H1 (cell line): Measurements from ENCODE around the gene PTPRT. TPM values are rescaled to one million over a fixed set of nuclear protein-coding genes. Genes with fewer than 3 reads are reported as not detected.

Experiments
- CTCF ChIA-PET: fragments of 300-600 bp; sonication (Branson Sonifier 250); formaldehyde crosslinking; loops from one replicate; lab custom pipeline; 2021; ENCODE audit not compliant: partially characterized antibody; lab: Charles Lee
- POLR2A ChIA-PET: fragments of 300-600 bp; sonication (Branson Sonifier 250); formaldehyde crosslinking; loops from one replicate; lab custom pipeline; 2021; ENCODE audit warnings: inconsistent platforms; ENCODE audit not compliant: partially characterized antibody; lab: Charles Lee
- DNase-seq, 2 experiments: peaks; one replicate each; pipeline versions ENCODE4 v3.0.0 to v3.0.0-alpha.2; 2010 to 2022; ENCODE audit warnings: low spot score in 2 of 2, low read depth in 1 of 2, mixed read lengths in 1 of 2
- FAIRE-seq: peaks from 2 replicates; lab custom pipeline; 2011; peaks lifted over from hg19 to GRCh38; lab: Jason Lieb, UNC
- H2AFZ ChIP-seq: 2 replicates; pipeline ENCODE4 v1.8.1; 2012; ENCODE audit warnings: low read length, inconsistent platforms
- H2AK5ac ChIP-seq: 2 replicates; pipeline ENCODE4 v1.6.1; 2013; ENCODE audit warnings: low read depth, low read length
- H2BK120ac ChIP-seq: replicated peaks from 2 replicates; pipeline ENCODE3; 2013; ENCODE audit warnings: low read depth, low read length, inconsistent platforms
- H2BK12ac ChIP-seq: 2 replicates; pipeline ENCODE4 v1.6.1; 2013; ENCODE audit warnings: low read depth, low read length
- H2BK15ac ChIP-seq: 2 replicates; pipeline ENCODE4 v1.6.1; 2013; ENCODE audit warnings: low read length
- H2BK20ac ChIP-seq: 2 replicates; pipeline ENCODE4 v1.6.1; 2013; ENCODE audit warnings: low read length
- H2BK5ac ChIP-seq: 2 replicates; pipeline ENCODE4 v1.6.1; 2013; ENCODE audit warnings: low read depth, low read length
- H3K14ac ChIP-seq: 2 replicates; pipeline ENCODE4 v1.6.1; 2013; ENCODE audit warnings: inconsistent platforms; ENCODE audit not compliant: insufficient read length
- H3K18ac ChIP-seq: 2 replicates; pipeline ENCODE4 v1.6.1; 2013; ENCODE audit warnings: low read length; ENCODE audit errors: extremely low read depth
- H3K23ac ChIP-seq: 2 replicates; pipeline ENCODE4 v1.6.1; 2013; ENCODE audit warnings: inconsistent platforms; ENCODE audit not compliant: insufficient read length
- H3K23me2 ChIP-seq: 2 replicates; pipeline ENCODE4 v1.6.1; 2013; ENCODE audit warnings: low read depth, low read length
- H3K27ac ChIP-seq: 2 replicates; pipeline ENCODE4 v1.6.1; 2011; ENCODE audit warnings: low read depth, low read length, inconsistent platforms
- H3K27me3 ChIP-seq, 4 experiments: replicated peaks in 1 of 4; 1 replicate in 1 of 4; 2 replicates in 3 of 4; pipeline versions ENCODE4 v1.6.1 to v1.8.1; 2011 to 2013; ENCODE audit warnings: low read length in 3 of 4, mild to moderate bottlenecking in 3 of 4, inconsistent platforms in 2 of 4, mixed read lengths in 2 of 4, moderate library complexity in 1 of 4; ENCODE audit not compliant: control insufficient read depth in 3 of 4, insufficient read depth in 3 of 4; ENCODE audit errors: extremely low read depth in 1 of 4
- H3K36me3 ChIP-seq, 4 experiments: 2 replicates each; pipeline versions ENCODE4 v1.6.1 to v1.8.1; 2011 to 2013; ENCODE audit warnings: mild to moderate bottlenecking in 4 of 4, low read length in 3 of 4, moderate library complexity in 2 of 4, control low read depth in 1 of 4, inconsistent platforms in 1 of 4; ENCODE audit not compliant: insufficient read depth in 4 of 4, control insufficient read depth in 2 of 4
- H3K4ac ChIP-seq: replicated peaks from 2 replicates; pipeline ENCODE3; 2013; ENCODE audit warnings: low read length, low read depth, mixed read lengths, inconsistent platforms; ENCODE audit not compliant: insufficient read length
- H3K4me1 ChIP-seq, 4 experiments: replicated peaks in 1 of 4; 1 replicate in 1 of 4; 2 replicates in 3 of 4; pipeline versions ENCODE4 v1.6.1 to v1.8.1; 2011 to 2013; ENCODE audit warnings: low read length in 3 of 4, inconsistent platforms in 2 of 4, mixed read lengths in 1 of 4; ENCODE audit not compliant: insufficient read depth in 4 of 4, control insufficient read depth in 3 of 4
- H3K4me2 ChIP-seq, 2 experiments: 2 replicates each; pipeline versions ENCODE4 v1.6.1 to v1.8.1; 2011 to 2013; ENCODE audit warnings: low read depth in 2 of 2, low read length in 2 of 2, control low read depth in 1 of 2, inconsistent platforms in 1 of 2, mild to moderate bottlenecking in 1 of 2; ENCODE audit not compliant: insufficient read depth in 1 of 2
- H3K4me3 ChIP-seq, 4 experiments: fragments of 200-600, 300-600 bp in 1 of 4; sonication (generic), shearing (Covaris generic), sonication (Bioruptor Twin) in 1 of 4; 2 replicates each; pipeline versions ENCODE4 v1.5.1 to v1.8.1; 2011 to 2016; ENCODE audit warnings: low read length in 4 of 4, low read depth in 3 of 4, control low read depth in 2 of 4, inconsistent platforms in 2 of 4, mild to moderate bottlenecking in 2 of 4, mixed read lengths in 1 of 4, moderate library complexity in 1 of 4; ENCODE audit not compliant: insufficient read depth in 2 of 4; ENCODE audit errors: extremely low read depth in 1 of 4
- H3K56ac ChIP-seq: replicated peaks from 2 replicates; pipeline ENCODE3; 2013; ENCODE audit warnings: low read depth, mild to moderate bottlenecking, mixed read lengths, low read length, inconsistent platforms; ENCODE audit not compliant: insufficient read length
- H3K79me1 ChIP-seq: 2 replicates; pipeline ENCODE4 v1.6.1; 2013; ENCODE audit warnings: low read depth, low read length, control low read depth
- H3K79me2 ChIP-seq, 2 experiments: 2 replicates each; pipeline versions ENCODE4 v1.6.1 to v1.8.1; 2012 to 2013; ENCODE audit warnings: low read length in 2 of 2, mild to moderate bottlenecking in 2 of 2, inconsistent platforms in 1 of 2; ENCODE audit not compliant: insufficient read depth in 2 of 2, control insufficient read depth in 1 of 2
- H3K9ac ChIP-seq, 4 experiments: replicated peaks in 1 of 4; 1 replicate in 1 of 4; 2 replicates in 3 of 4; pipeline versions ENCODE4 v1.6.1 to v1.8.1; 2011 to 2013; ENCODE audit warnings: low read depth in 3 of 4, low read length in 3 of 4, control low read depth in 2 of 4, mild to moderate bottlenecking in 2 of 4, moderate library complexity in 2 of 4, inconsistent platforms in 1 of 4; ENCODE audit errors: extremely low read depth in 1 of 4
- H3K9me3 ChIP-seq, 2 experiments: 2 replicates each; pipeline versions ENCODE4 v1.6.1 to v1.8.1; 2012 to 2013; ENCODE audit warnings: mild to moderate bottlenecking in 2 of 2, moderate library complexity in 2 of 2, control low read depth in 1 of 2, inconsistent platforms in 1 of 2, low read depth in 1 of 2, low read length in 1 of 2, mixed read lengths in 1 of 2; ENCODE audit not compliant: insufficient read depth in 2 of 2
- H4K20me1 ChIP-seq, 2 experiments: replicated peaks in 1 of 2; 2 replicates each; pipeline versions ENCODE3 to v1.8.1; 2011 to 2013; ENCODE audit warnings: inconsistent platforms in 2 of 2, low read length in 2 of 2, mild to moderate bottlenecking in 1 of 2; ENCODE audit not compliant: insufficient read depth in 2 of 2, control insufficient read depth in 1 of 2
- H4K5ac ChIP-seq: 2 replicates; pipeline ENCODE4 v1.6.1; 2013; ENCODE audit warnings: low read length, low read depth, mixed read lengths, inconsistent platforms; ENCODE audit not compliant: insufficient read length
- H4K8ac ChIP-seq: 2 replicates; pipeline ENCODE4 v1.8.0; 2013; ENCODE audit warnings: mild to moderate bottlenecking, moderate library complexity, low read length, inconsistent platforms; ENCODE audit not compliant: insufficient read depth; ENCODE audit errors: extremely low read depth
- H4K91ac ChIP-seq: replicated peaks from 2 replicates; pipeline ENCODE3; 2013; ENCODE audit warnings: low read length, mixed read lengths, inconsistent platforms; ENCODE audit not compliant: insufficient read length
- BRCA1 ChIP-seq: IDR thresholded peaks from 2 replicates; pipeline ENCODE4 v1.6.1; 2012; ENCODE audit warnings: low read depth, low read length, improper control_type of control experiment
- FOSL1 ChIP-seq: IDR thresholded peaks from 2 replicates; pipeline ENCODE4 v1.6.1; 2011; ENCODE audit warnings: mild to moderate bottlenecking, low read depth, low read length, moderate library complexity; ENCODE audit not compliant: insufficient read depth
- HDAC6 ChIP-seq: IDR thresholded peaks from one replicate; pipeline ENCODE4 v1.7.1; 2012; ENCODE audit warnings: low read depth, mild to moderate bottlenecking, inconsistent platforms, low read length, moderate library complexity
- JUND ChIP-seq: IDR thresholded peaks from 2 replicates; pipeline ENCODE4 v1.6.1; 2011; ENCODE audit warnings: mild to moderate bottlenecking, improper control_type of control experiment, low read length
- KDM4A ChIP-seq: IDR thresholded peaks from one replicate; pipeline ENCODE4 v1.7.1; 2012; ENCODE audit warnings: low read depth, mild to moderate bottlenecking, moderate library complexity, low read length, inconsistent platforms; ENCODE audit not compliant: severe bottlenecking
- PHF8 ChIP-seq: fragments of 200-600 bp; sonication (generic); conservative IDR thresholded peaks from 2 replicates; pipeline ENCODE4 v1.7.1; 2012; ENCODE audit warnings: low read depth, mild to moderate bottlenecking, inconsistent platforms, low read length, moderate library complexity
- RNF2 ChIP-seq: fragments of 200-900, 300-1000 bp; sonication (generic); IDR thresholded peaks from 2 replicates; pipeline ENCODE4 v1.7.1; 2016; ENCODE audit warnings: borderline replicate concordance, low read depth, mild to moderate bottlenecking, antibody characterized with exemption, low read length; ENCODE audit not compliant: poor library complexity, severe bottlenecking; ENCODE audit errors: missing control alignments
- TAF1 ChIP-seq: IDR thresholded peaks from 2 replicates; pipeline ENCODE4 v1.6.1; 2011; ENCODE audit warnings: mild to moderate bottlenecking, low read depth, low read length
- USF2 ChIP-seq: IDR thresholded peaks from 2 replicates; pipeline ENCODE4 v1.6.1; 2011; ENCODE audit warnings: low read length, improper control_type of control experiment
- WGBS, 2 experiments: shearing (Covaris generic) in 1 of 2; methylation state at CpG; one replicate each; pipeline versions ENCODE4 v1.1.6 to v1.1.7; 2013 to 2015; ENCODE audit warnings: low lambda C conversion rate in 2 of 2, mixed read lengths in 2 of 2, inconsistent platforms in 1 of 2, low coverage in 1 of 2, missing lambda C conversion rate in 1 of 2; ENCODE audit not compliant: insufficient replicate concordance in 2 of 2, insufficient coverage in 1 of 2, insufficient read length in 1 of 2; ENCODE audit errors: extremely low coverage in 1 of 2, missing lambda C conversion rate in 1 of 2; 5-methylcytosine and 5-hydroxymethylcytosine counted together
- polyA plus RNA-seq, 7 experiments: library from polyadenylated mRNA; depleted of rRNA in 3 of 7; stranded (reverse) in 5 of 7; unstranded in 2 of 7; fragments of >200 nt in 5 of 7; fragments of 200-250 nt in 2 of 7; gene quantifications; 1 replicate in 5 of 7; 2 replicates in 1 of 7; 4 replicates in 1 of 7; pipeline versions ENCODE4 v1.2.1 to v1.2.3, GENCODE V29; 2011 to 2013; ENCODE audit warnings: missing spikeins in 2 of 7, mixed read lengths in 2 of 7
- total RNA-seq: library from RNA; stranded (reverse); fragmentation: NEBNext Ultra II Directional; extraction: Animal tissue kit (Norgen Biotek cat#: 25700); gene quantifications from 2 replicates; pipeline ENCODE4 v1.2.1, GENCODE V29; 2021
- TF ChIP-seq, protein P1 (sequence below): IDR thresholded peaks from 2 replicates; pipeline ENCODE4 v1.6.1; 2012; ENCODE audit warnings: inconsistent platforms

PTPRT gene
- total and polyA plus RNA-seq, 2 of the 8 experiments (the other 6 are each of a cell fraction or from before 2014, with no cell fraction given): 0.33 to 1.8 TPM

- ChIA-PET CTCF (no interaction called here), POLR2A (interaction anchor here (1.2 kb wide), 1 partner anchor 11 kb away, joined by 3 read pairs; no protein-coding TSS in a partner anchor)
- Histone ChIP-seq H2BK12ac (no peak overlapping the region), H3K56ac (no peak overlapping the region), H2BK5ac (no peak overlapping the region), H3K18ac (no peak overlapping the region), H3K36me3 (no peaks in the 10 kb centered on the region), H3K27me3 (no peaks in the 10 kb centered on the region; a peak in 2 of 7 replicates), H2AK5ac (no peak overlapping the region), H3K4me2 (no peak overlapping the region), H4K91ac (no peak overlapping the region), H2BK20ac (no peak overlapping the region), H2BK120ac (no peak overlapping the region), H3K14ac (no peak overlapping the region), H3K79me1 (no peaks in the 10 kb centered on the region), H2BK15ac (no peak overlapping the region), H3K9me3 (no peaks in the 10 kb centered on the region), H3K4me3 (no peak overlapping the region), H3K4ac (no peak overlapping the region), H4K5ac (no peak overlapping the region), H3K27ac (no peak overlapping the region), H3K23me2 (no peaks in the 10 kb centered on the region), H3K79me2 (no peaks in the 10 kb centered on the region), H4K8ac (no peak overlapping the region), H3K4me1 (peaks cover 0 to 3% (median 0%) of the 10 kb centered on the region in 4 experiments; a peak in 2 of 7 replicates), H3K23ac (no peak overlapping the region), H3K9ac (no peak overlapping the region), H2AFZ (no peak overlapping the region), H4K20me1 (no peaks in the 10 kb centered on the region)
- FAIRE-seq: no peak
- DNase-seq: no peak
- WGBS, 2 experiments: 86% methylated on average over 7 of the region's 7 CpGs; no CpG with 5 or more reads in 1 of the 2 experiments
- no peak for TF ChIP-seq USF2
- TF ChIP-seq JUND: no peak
- no peak for TF ChIP-seq BRCA1
- TF ChIP-seq TAF1: no peak
- TF ChIP-seq RNF2: no peak
- TF ChIP-seq KDM4A: no peak
- TF ChIP-seq, protein P1, sequence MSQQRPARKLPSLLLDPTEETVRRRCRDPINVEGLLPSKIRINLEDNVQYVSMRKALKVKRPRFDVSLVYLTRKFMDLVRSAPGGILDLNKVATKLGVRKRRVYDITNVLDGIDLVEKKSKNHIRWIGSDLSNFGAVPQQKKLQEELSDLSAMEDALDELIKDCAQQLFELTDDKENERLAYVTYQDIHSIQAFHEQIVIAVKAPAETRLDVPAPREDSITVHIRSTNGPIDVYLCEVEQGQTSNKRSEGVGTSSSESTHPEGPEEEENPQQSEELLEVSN: no peak
- TF ChIP-seq FOSL1: no peak
- TF ChIP-seq PHF8: no peak
- TF ChIP-seq HDAC6: no peak
Measured at GRCh38 chr20:42164121-42164890, 1025.4 kb downstream of the PTPRT start.
